ENCODE results near the gene OPRM1.

DNA sequence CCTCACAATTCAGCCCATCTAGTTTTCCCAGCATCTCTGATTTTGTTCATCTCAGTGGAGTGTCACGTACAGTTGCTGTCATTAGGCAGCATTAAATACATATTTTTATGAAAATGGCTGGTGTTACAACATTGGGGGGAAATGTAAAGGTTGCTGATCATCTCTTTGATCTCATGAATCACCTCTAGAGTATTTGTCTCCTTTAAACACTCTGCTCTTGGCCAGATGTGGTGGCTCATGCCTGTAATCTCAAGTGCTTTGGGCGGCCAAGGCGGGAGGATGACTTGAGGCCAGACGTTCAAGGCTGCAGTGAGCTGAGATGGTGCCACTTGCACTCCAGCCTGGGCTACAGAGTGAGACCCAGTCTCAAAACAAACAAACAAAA lies 189.5 kb downstream of the OPRM1 start:
- no peak for TF ChIP-seq CTCF (IDR thresholded peaks at IDR 0.05)
- no peak for TF ChIP-seq POLR2AphosphoS5 (IDR thresholded peaks at IDR 0.05)
- TF ChIP-seq POLR2A (IDR thresholded peaks at IDR 0.05; ENCODE audit: low read depth): no peak

All from esophagus muscularis mucosa (tissue), 3 donors.